Esophagus (tissue), 2 donors: ENCODE results near the gene HAUS7. TPM values are rescaled to one million over a fixed set of nuclear protein-coding genes. Genes with fewer than 3 reads are reported as not detected.
"Not testable (repeated sequence)": the region's sequence is repeated elsewhere in the genome, so short reads cannot be mapped to it uniquely, and the experiment has no call there.

Source experiments
- H3K27ac ChIP-seq, 2 donors: one replicate each; pipeline ENCODE4 v1.5.1; 2013; ENCODE audit warnings: low read depth in 2 of 2, mild to moderate bottlenecking in 2 of 2, inconsistent platforms in 1 of 2, low read length in 1 of 2, moderate library complexity in 1 of 2
- H3K27me3 ChIP-seq, 2 donors: one replicate each; pipeline ENCODE4 v1.6.1; 2013; ENCODE audit warnings: low read length in 2 of 2, control low read depth in 1 of 2, mild to moderate bottlenecking in 1 of 2; ENCODE audit not compliant: insufficient read depth in 2 of 2, control insufficient read depth in 1 of 2
- H3K36me3 ChIP-seq, 2 donors: one replicate each; pipeline ENCODE4 v1.6.1; 2013; ENCODE audit warnings: low read length in 1 of 2; ENCODE audit not compliant: control insufficient read depth in 2 of 2, insufficient read depth in 2 of 2
- H3K4me1 ChIP-seq, 2 donors: one replicate each; pipeline ENCODE4 v1.6.1; 2013; ENCODE audit warnings: low read length in 1 of 2; ENCODE audit not compliant: control insufficient read depth in 2 of 2, insufficient read depth in 2 of 2
- H3K4me3 ChIP-seq, 2 donors: one replicate each; pipeline ENCODE4 v1.5.1; 2013; ENCODE audit warnings: low read length in 2 of 2, mild to moderate bottlenecking in 2 of 2, low read depth in 1 of 2, moderate library complexity in 1 of 2
- H3K9me3 ChIP-seq, 2 donors: one replicate each; pipeline ENCODE4 v1.6.1; 2013; ENCODE audit warnings: mild to moderate bottlenecking in 2 of 2, low read depth in 1 of 2, low read length in 1 of 2, moderate library complexity in 1 of 2; ENCODE audit not compliant: control insufficient read depth in 2 of 2, insufficient read depth in 1 of 2
- WGBS, 2 donors: extraction: QIAGEN DNeasy Blood & Tissue Kit; methylation state at CpG; one replicate each; pipeline ENCODE4 v1.1.7; 2013; 5-methylcytosine and 5-hydroxymethylcytosine counted together
- polyA plus RNA-seq, 2 donors: library from polyadenylated mRNA; stranded (reverse); fragments of 200-250 nt; gene quantifications; one replicate each; pipeline ENCODE4 v1.2.3, GENCODE V29; 2013
- donor health status: healthy with polysubstance abuse.
- donor health status: Bipolar disorder and iron deficiency.

Gene HAUS7
- polyA plus RNA-seq, 2 donors: 14.7 to 27.1 TPM

- not testable (repeated sequence) for H3K4me3 ChIP-seq, H3K27ac ChIP-seq, H3K4me1 ChIP-seq, H3K36me3 ChIP-seq, H3K27me3 ChIP-seq, H3K9me3 ChIP-seq
- WGBS, 2 donors: 79 to 81% methylated on average over 5 of the region's 5 CpGs
Measured at GRCh38 chrX:153404333-153404732, 66.0 kb downstream of the HAUS7 start.

- Histone ChIP-seq H3K27ac (no peak within 1 kb of the TSS), H3K9me3 (peaks cover 0 to 3% of the 10 kb centered on the region in 2 donors), H3K27me3 (peaks cover 0 to 3% of the 10 kb centered on the region in 2 donors), H3K4me3 (no peak within 1 kb of the TSS), H3K36me3 (no peaks in the 10 kb centered on the region), H3K4me1 (no peaks in the 10 kb centered on the region)
- WGBS, 2 donors: 91 to 92% methylated on average over 28 to 29 of the region's 29 CpGs
Measured at GRCh38 chrX:153401133-153401764, 69.1 kb downstream of the HAUS7 start, which contains the start of gene PNMA6E. TSS of gene PNMA6E (minus strand) at chrX:153401350. CDS start at chrX:153398849, 2,501 bp downstream.

- Histone ChIP-seq H3K4me3 (no peak overlapping the region), H3K36me3 (no peaks in the 10 kb centered on the region), H3K27me3 (peaks cover 0 to 3% of the 10 kb centered on the region in 2 donors), H3K4me1 (no peaks in the 10 kb centered on the region), H3K9me3 (peaks cover 0 to 3% of the 10 kb centered on the region in 2 donors), H3K27ac (no peak overlapping the region)
- 72 to 73% methylated on average over 39 to 60 of the region's 60 CpGs for WGBS, 2 donors
Measured at GRCh38 chrX:153400146-153401132, 69.9 kb downstream of the HAUS7 start.

- Histone ChIP-seq H3K4me3 (no peak overlapping the region), H3K36me3 (no peaks in the 10 kb centered on the region), H3K27ac (no peak overlapping the region), H3K9me3 (peaks cover 0 to 3% of the 10 kb centered on the region in 2 donors), H3K27me3 (no peaks in the 10 kb centered on the region), H3K4me1 (no peaks in the 10 kb centered on the region)
- 84 to 86% methylated on average over 17 of the region's 17 CpGs for WGBS, 2 donors
Measured at GRCh38 chrX:153398275-153398960, 72.0 kb downstream of the HAUS7 start.

Other genes with a start within 250 kb of the HAUS7 start
- not detected for gene PNMA6F, start 148.8 kb downstream of the HAUS7 start, polyA plus RNA-seq
- 1 to 10 TPM in 1 of 2 donors, under 1 TPM in 1; 0.71 to 1.6 TPM for gene ZNF275, start 136.4 kb downstream of the HAUS7 start, polyA plus RNA-seq
- not detected for gene PNMA6E, start 69.2 kb downstream of the HAUS7 start, polyA plus RNA-seq
- under 1 TPM; 0.04 to 0.05 TPM for gene ZFP92, start 59.1 kb downstream of the HAUS7 start, polyA plus RNA-seq
- 1 to 10 TPM; 1.9 to 2.8 TPM for gene TREX2, start 24.5 kb downstream of the HAUS7 start, polyA plus RNA-seq
- 10 to 100 TPM; 11.6 to 13.4 TPM for gene BGN, start 24.4 kb upstream of the HAUS7 start, polyA plus RNA-seq
- gene ATP2B3, start 47.1 kb upstream of the HAUS7 start, polyA plus RNA-seq: not detected
- gene CCNQ, start 128.6 kb upstream of the HAUS7 start, polyA plus RNA-seq: 10 to 100 TPM; 20.1 to 24.7 TPM
- gene DUSP9, start 176.6 kb upstream of the HAUS7 start, polyA plus RNA-seq: under 1 TPM; 0.18 to 0.46 TPM
- gene PNCK, start 203.2 kb upstream of the HAUS7 start, polyA plus RNA-seq: 1 to 10 TPM; 5.0 to 6.4 TPM
- gene SLC6A8, start 217.3 kb upstream of the HAUS7 start, polyA plus RNA-seq: 10 to 100 TPM; 33.0 to 41.4 TPM